ENCODE results near the gene DTX1.
"Not testable (repeated sequence)": the region's sequence is repeated elsewhere in the genome, so short reads cannot be mapped to it uniquely, and the experiment has no call there.

The DTX1 gene

GRCh38 chr12:113115455-113116126 is 59.1 kb downstream of the DTX1 start:
- no peak for DNase-seq

GRCh38 chr12:113116875-113117274 is 60.3 kb downstream of the DTX1 start:
- no peak for DNase-seq

- not testable (repeated sequence) for DNase-seq
Observed at GRCh38 chr12:113117684-113118083, 61.2 kb downstream of the DTX1 start.

- DNase-seq: no peak
Observed at GRCh38 chr12:113118142-113118541, 61.6 kb downstream of the DTX1 start.

GRCh38 chr12:113119980-113120669 is 63.6 kb downstream of the DTX1 start:
- no peak for DNase-seq

- no peak for DNase-seq
Observed at GRCh38 chr12:113120670-113121370, 64.3 kb downstream of the DTX1 start.

- no peak for DNase-seq
Observed at GRCh38 chr12:113127791-113128199, 71.3 kb downstream of the DTX1 start.

- DNase-seq: no peak
Observed at GRCh38 chr12:113128802-113129663, 72.5 kb downstream of the DTX1 start.

- no peak for DNase-seq
Observed at GRCh38 chr12:113129664-113130456, 73.3 kb downstream of the DTX1 start.

GRCh38 chr12:113130457-113131135 is 74.1 kb downstream of the DTX1 start:
- no peak for DNase-seq

- no peak for DNase-seq
Observed at GRCh38 chr12:113131556-113131955, 75.0 kb downstream of the DTX1 start.

- no peak for DNase-seq
Observed at GRCh38 chr12:113133036-113133435, 76.5 kb downstream of the DTX1 start.

- DNase-seq: no peak
Observed at GRCh38 chr12:113133666-113134065, 77.1 kb downstream of the DTX1 start.

- no peak for DNase-seq
Observed at GRCh38 chr12:113134071-113134470, 77.5 kb downstream of the DTX1 start.

GRCh38 chr12:113134521-113134951 is 78.0 kb downstream of the DTX1 start:
- no peak for DNase-seq

GRCh38 chr12:113135178-113136127 is 78.9 kb downstream of the DTX1 start, which contains the start of gene RASAL1:
TSS of gene RASAL1 (minus strand) at chr12:113135761. CDS start at chr12:113135462, 299 bp downstream.
- peak; percentile 52 for DNase-seq

- DNase-seq: no peak
Observed at GRCh38 chr12:113136128-113136989, 79.8 kb downstream of the DTX1 start.

GRCh38 chr12:113136990-113137511 is 80.5 kb downstream of the DTX1 start:
- no peak for DNase-seq
